Right renal pelvis (tissue), 4 donors: ENCODE measurements around the gene RHOF. TPM values are rescaled to one million over a fixed set of nuclear protein-coding genes. Genes with fewer than 3 reads are reported as not detected.

ENCODE experiments used
- DNase-seq, 4 donors: peaks; one replicate each; pipeline ENCODE4 v3.0.0-alpha.2; 2013; ENCODE audit warnings: low read depth in 4 of 4, low spot score in 3 of 4, missing footprints in 1 of 4
- polyA plus RNA-seq, 4 donors: library from polyadenylated mRNA; unstranded; fragments of 120-200 nt; gene quantifications; one replicate each; pipeline ENCODE4 v1.2.1, GENCODE V29; 2013; ENCODE audit not compliant: insufficient read length in 4 of 4

RHOF gene
- polyA plus RNA-seq, 4 donors = 8.6 to 13.7 (median 11.9) TPM

DNA sequence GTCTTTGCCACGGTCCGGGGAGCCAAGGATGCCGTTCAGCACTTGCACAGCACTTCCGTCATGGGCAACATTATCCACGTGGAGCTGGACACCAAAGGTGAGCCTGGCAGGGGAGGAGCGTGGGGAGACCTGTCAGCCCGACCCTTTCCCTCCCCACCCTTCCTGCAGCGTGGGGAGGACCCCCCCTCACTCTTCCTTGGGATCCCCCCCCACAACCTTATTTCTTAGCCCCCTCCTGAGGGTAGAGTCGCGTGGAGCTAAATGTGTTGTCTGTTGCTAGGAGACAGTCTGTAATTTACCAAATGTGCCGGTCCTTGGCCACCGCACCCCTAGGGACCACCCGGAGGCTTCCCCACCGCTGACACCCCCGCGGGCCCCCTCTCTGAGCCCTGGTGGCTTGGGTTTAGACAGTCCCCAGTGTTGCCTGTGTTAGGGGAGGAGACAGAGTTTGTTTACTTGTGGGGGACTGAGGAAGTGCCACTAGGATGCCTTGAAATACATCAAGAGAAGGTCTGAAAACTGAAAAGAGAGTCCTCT is 12.6 kb upstream of the RHOF start:
- DNase-seq = no peak

DNA sequence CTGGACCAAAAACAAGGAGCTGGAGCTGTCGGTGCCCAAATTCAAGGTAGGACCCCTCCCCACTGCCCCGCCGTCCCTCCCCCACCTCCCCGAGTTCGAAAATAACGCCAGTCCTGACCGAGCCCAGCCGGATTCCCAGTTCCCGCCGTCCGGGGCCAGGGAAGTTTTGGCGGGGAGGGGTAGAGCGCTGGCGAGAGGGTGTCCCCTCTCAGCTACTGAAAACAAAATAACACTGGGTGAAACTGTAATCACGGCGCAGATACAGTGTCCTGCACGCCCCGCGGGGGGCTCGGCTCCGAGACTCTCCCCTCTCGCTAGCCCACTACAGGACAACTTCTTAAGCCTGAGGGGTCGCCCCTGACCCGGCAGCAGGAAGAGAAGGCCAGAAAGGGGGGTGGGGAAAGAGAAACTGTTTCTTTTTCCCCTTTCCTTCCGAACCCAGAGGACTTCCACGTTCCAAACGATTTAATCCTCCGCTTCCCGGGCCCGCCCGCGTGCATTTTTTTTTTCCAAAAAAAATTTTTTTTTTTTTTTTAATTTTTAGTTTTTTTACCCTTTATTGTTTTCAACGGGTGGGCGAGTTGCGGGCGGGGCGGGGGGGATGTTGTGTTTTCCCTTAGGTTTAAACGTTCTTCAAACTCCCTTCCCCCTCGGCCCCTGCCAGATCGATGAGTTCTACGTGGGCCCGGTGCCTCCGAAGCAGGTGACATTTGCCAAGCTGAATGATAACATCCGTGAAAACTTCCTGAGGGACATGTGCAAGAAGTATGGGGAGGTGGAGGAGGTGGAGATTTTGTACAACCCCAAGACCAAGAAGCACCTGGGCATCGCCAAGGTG is 11.9 kb upstream of the RHOF start:
- DNase-seq = no peak

DNA sequence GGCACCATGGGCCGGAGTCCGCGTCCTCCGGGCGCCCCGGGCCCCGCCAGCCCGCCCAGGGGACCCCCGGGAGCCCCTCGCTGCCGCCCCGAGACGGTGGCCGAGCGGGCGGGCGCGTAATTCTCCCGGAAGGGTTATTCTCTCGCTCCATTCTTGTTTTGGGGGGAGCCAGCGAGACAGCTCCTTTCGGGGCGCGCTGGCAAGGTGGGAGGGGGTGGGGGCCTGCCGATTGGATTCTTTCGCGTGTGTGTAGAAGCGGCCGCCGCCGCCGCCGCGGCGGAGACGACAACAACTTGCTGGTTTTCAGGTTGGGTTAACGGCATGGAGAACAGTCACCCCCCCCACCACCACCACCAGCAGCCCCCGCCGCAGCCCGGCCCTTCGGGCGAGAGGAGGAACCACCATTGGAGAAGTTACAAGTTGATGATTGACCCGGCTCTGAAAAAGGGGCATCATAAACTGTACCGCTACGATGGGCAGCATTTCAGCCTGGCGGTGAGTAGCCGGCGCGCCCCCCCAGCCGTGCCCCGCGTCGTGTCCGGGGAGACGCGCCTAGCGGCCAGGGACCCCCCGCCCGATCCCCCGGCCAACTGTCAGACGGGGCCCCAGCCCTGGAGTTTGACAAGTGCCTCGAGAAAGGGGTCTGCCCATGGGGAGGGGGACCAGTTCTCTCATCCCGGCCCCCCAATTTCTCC is 11.1 kb upstream of the RHOF start:
- DNase-seq = no peak

DNA sequence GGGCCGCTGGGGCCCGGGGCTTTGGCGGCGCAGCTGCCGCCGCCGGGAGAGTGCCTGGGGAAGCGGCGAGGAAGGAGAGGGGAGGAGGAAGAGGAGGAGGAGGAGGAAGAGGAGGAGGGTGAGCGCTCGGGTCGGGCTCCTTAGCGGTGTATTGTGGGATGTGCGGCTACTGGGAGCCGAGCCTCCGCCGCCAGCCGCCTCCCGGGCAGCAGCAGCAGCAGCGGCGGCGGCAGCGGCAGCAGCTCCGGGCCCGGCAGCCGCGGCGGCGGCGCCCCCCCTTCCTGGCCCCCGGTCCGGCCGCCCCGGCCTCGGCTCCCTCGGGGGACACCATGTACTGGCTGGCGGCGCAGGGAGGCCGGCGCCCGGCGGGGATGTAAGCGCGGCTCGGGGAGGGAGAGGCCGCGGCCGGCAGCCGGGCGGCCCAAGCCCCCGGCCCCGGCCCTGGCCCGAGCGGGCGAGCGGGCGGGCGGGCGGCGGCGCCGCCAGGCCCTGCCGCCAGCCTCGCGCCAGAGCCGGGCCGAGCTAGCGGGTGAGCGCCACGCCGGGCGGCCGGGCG is 10.5 kb upstream of the RHOF start, which contains the start of gene SETD1B:
TSS of gene SETD1B (plus strand) at position 149 of the 556 bp plus-strand sequence. CDS start 729 bp downstream, outside the sequence.
- DNase-seq = no peak

DNA sequence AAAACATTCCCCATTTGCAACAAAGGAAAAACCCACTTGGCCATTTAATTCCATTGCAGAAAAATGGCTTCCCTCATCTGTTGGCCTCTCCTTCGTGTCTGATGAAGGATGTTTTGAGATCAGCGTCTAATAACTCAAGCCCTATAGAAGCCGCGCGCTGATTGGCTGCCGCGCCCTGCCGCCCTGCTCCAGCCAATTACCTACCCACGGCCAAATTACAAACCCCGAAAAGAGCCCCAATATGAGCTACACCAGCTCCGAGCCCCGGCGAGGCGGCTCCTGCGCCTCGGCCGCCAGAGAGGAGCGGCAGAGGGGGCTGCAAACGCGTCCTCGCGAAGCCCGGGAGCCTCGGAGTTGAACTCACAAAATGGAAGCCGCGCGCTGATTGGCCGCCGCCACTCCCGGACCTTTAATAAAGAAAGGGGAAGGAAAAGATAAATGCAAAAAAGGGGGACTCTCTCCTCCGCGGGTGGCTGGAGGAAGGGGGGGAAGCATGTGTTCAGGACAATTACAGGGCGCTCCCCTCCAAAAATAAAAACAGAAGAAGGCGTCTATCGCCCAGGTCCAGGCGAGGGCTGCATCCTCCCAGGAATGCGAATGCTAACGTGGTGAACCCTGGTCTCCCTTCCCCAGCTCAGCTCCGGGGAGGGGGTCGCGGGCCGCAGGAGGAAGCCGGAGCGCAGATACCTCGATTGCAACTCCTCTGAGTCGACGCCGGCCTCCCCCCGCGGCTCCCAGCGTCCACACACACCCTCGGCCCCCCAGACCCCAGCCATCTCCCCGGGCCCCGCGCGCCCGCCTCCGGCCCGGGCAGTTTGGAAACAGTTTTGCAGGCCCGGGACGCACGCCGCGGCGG is 9.6 kb upstream of the RHOF start:
- peak; percentile 87 to 95 (median 92) for DNase-seq

DNA sequence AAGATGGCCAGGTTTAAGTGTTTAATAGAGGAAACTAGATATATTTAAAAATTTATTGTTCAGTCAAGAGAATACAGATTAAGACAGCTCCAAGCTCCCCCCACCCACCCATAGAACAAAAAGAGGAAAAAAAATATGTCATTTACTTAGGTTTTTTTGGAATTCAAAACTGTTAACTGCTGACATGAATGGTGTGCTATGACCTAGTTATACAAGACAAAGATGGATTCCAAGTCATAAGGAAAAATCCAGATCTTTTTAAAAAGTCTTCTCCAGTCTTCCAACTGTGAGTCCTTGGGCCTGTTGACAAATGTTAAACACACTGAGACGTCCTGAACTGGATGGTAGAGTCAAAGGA is 9.0 kb upstream of the RHOF start:
- no peak for DNase-seq

DNA sequence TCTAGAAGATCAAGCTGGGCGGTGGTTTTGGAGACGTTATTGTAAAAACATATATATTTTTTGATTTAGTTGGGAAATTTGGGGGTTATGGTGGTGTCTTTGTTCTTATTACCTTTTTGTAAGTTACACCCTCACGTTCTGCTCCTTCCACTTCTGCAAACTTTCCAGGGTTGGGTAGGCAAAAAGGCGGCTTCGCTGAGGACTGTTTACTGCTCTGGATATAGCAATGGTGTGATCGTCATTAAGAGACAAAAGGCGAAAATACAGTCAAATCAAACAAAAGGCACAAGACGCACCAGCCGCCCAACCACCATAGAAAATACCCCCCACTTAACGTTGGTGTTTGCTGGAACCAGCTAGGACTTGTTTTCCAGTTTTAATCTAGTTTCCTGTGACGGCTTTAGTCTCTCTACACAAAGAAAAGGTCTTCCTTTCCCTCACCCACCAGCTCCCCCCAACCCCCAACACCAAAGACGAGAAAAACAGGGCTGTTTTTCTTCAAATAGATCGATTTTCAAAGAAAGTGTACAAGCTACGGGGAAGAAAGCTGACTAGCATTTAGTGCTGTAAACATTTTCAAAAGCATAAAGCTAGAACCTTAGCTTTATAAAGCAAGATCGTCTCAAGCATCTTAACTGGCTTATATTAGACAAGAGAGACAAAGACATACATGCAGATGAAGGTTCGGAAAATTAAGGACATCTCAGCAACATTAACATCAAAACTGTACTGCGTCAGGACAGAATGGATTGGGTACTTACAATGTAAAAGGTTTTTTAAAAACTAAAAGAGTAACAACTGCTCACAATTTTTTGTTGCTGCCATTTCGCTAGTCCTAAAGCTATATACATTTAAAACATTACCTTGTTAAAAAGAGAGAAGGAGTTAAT is 8.4 kb upstream of the RHOF start:
- DNase-seq = no peak

DNA sequence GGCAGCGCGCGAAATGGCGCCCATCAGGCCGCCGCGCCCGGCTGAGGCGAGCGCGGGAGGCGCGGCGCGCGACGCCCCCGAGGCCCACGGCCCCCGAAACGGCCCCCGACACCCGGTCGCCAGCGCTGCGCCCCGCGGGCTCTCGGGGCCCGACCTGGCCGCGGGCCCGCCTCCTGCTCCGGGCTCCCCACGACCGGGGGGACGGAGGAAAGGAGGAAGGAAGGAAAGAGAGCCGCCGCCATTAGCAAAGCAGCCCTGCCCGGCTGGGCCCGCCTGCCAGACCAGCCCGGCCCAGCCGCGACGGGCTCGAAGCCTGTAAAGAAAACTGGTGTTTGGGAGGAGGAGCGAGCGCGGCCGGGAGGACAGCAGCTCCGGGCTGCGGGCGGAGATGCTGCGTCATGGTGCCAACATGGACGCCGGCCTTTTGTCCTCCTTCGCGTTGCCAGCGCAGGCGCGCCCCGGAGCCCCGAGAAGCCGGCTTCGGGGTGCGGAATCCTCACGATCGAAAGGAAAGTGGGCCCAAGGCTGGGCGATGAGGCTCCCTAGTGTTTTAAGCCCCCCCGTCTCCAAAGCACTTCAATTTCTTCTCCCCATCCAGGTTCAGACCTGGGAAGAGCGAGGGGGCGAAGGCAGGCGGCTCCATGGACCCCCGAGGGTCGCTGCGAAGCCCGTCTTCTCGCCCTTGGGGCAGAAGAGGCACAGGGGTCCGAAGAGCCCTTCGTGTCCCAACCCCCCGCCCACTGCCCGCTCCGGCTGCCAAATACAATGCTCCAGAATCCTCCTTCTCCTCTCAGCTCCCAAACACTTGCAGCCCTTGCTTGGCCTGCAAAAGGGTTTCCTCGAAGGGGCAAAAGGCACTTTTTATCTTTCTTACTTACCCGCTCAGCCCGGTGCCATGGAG is 7.5 kb upstream of the RHOF start:
- DNase-seq = no peak

DNA sequence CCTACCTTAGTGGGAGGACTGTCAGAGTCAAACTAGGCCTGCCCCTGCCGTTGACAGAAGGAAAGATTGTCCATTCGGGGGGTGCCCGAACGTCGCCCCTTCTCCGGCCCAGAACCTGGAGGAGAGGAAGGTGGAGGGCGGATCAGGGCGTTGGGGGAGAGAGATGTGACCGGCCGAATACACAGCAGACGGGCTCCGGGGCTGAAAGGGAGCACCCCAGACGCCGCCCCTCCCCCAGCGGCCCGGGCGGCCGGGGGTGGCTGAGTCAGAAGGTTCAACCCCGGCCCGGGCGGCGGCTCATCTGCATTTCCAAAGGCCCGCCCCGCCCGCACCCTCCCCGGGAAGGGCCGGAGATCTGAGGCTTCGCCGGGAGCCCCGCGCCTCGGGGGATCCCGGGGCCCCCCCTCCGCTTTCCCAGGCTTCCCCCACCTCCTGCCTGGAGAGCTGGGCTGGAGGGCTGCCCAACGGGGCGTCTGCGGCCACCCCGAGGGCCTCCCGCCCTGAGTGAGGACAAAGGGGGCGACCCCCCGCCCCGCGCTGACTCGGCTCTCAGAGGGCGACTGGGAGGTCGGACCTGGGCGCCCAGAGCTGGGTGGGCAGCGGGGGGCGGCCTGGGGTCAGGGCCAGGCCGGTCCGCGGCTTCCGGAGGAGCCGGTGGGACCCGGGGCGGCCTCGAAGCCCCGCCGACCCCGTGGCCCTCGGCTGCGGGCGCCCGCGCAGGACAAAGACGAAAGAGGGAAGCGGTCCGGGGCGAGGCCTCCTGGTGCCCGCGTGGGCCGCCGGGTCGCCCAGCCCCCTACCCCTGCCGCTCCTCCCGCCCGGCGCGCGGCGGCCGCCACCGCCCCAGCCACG is 6.6 kb upstream of the RHOF start:
- DNase-seq = no peak

DNA sequence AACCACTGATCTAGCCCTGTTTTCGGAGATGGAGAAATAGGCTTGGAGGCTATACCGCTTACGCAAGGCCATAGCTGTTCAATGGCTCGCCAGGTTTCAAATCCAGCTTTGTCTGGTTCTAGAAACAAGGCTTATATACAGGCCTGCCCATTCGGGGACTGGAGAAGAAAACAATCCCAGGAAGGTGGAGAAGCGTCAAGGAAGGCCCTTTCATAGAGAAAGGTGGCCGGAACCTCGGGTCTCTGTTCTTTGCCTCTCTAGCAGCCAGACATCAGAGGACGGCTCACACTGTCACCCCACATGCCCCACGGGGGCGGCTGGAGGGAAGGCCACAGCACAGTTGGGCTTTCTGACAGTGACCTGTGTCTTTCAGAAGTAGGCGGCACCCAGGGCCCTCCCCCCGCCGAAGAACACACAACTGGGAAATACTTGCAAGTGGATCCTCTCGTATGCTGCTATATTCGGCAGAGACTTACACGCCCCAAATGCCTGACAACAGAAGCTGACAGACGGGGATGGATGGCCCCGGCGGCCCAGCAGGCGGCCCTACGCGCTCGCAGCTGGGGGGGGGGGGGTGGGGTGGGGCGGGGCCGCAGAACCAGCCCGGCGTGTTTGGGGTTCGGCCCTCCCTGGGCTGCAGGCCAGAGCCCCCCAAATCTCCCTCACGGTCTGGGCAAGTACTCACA is 5.8 kb upstream of the RHOF start:
- DNase-seq = no peak

DNA sequence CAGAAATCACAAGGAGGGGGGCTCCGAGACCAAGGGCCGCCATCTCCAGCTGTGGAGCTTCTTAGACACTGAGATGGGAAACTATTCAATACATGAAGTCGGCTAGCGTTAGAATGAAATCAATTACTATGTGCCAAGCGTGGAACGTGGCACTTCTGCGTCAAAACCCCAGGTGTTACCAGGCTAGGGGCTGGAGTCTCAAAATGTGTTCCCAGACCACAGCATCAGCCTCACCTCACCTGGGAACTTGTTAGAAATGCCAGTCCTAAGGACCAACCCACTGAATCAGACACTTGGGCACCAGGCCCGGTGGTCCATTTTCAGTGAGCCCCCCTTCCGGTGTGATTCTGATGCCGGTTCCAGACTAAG is 5.3 kb upstream of the RHOF start:
- no peak for DNase-seq

DNA sequence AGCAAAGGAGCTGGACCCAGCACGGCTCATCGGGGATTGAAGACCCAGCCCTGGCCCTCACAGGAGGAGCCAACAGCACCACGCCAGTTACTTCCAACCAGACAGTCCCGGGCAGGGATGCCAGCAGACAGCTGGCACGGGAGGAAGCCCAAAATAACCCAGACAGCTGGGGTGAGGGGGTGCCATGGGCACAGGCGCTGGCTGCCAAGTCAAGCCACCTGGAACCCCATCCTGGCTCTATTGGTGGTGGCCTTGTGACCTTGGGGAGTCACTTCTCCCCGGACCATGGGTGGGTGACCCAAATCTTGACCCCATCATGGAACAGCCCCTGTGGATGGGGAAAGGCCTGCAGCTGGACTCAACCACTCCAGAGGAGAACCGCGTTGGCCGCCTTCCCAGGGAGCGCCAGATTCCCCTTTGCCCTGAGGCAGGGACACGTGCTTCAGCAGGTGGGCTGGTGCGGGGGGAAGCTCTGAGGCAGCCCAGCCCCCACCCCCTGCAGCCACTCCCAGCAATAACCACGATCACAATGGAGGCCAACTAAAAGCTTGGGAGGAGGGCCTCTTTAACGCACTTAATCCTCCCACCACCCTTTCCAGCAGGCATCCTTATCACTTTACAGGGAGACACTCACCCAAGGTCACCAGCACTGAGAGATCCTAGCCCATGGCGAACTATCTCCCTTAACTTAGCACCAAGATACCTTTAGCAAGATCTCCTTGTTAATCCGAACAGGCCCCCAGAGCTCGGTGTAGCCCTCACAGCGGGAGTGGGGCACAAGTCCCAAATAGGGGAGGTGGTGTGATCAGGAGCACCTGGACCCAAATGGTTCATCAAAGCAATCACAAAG is 4.7 kb upstream of the RHOF start:
- DNase-seq = no peak

DNA sequence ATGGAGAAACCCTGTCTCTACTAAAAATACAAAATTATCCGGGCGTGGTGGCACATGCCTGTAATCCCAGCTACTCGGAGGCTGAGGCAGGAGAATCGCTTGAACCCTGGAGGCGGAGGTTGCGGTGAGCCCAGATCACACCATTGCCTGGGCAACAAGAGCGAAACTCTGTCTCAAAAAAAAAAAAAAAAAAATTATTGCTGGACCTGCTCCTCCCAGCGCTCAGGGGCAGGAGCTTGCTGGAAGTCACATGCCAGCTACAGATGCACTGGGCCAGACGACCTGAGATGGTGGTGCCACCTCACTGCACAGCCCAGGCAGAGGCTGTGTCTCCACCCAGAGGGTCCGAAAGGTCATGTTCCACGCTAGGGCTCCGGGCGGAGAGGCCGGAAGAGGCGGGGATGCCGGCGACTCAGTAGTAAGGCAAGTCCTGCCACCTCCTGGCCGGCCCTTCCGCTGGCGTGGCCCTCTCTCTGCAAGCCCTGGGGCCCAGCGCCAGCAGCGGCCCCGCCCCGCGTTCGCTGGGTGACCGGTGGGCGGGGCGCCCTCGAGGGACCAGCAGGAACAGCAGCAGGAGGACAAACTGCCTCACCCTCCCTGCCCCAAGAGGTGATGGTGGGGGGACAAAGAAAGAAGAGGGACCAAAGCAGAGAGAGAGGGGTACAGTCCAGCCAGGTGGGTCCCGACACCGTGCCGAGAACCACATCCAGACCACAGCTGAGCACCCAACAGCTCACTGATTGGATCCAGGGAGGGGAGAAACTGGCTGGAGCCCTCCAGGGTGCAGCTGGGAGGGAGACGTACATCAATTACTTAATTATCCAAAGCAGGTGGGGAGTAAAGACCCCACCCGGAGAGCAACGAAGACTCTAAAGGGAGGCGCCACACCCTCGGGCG is 3.6 kb upstream of the RHOF start:
- DNase-seq = peak in 1 of 4 donors; percentile 71

DNA sequence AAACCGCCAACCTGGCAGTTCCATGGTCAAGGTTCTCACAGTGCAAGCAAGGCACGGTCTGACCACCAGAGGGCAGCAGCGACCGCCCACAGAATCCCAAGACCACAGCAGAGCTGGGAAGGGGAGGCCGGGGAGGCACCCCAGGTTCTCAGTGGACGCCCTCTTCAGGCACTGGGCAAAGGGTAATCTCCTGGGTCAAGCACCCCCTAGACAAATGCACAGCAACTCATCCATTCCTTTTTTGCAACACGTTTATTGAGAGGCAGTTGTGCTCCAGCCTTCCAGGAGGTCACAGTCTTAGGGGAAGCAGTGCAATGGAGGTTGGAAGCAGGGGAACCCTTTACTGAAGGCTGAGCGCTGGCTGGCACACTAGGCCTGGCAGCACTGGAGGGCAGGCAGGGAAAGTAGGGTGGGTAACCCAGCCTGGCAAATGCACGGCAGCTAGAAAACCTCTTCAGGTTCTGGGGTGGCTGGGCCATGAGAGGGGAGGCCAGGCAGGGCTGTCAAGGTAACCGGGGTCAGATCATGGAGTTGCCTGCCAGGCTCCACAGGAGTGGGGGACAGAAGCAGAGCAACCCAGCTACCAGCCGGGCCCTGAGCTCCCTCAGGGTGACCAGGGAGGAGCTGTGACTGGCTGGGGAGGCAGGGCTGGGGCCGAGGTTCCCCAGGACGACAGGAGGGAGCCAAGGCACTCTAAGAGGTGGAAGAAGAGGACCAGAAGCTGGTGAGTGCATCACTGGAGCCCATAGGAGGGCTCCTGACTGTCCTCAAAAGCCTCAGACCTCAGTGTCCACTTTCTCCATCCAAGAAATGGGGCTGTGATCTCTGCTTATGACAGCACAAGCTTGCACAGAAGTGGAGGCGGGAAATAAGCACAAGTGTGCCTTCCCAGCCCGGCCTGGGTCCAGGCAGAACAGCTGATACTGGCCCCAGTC is 1.8 kb upstream of the RHOF start:
- DNase-seq = peak in 1 of 4 donors; percentile 76
